ENCODE data around the gene STOM.

Gene STOM

GRCh38 chr9:121345070-121345469, 25.0 kb downstream of the STOM start:
- H3K9me3 ChIP-seq (ENCODE audit: control insufficient read depth, insufficient read depth, low read depth, low read length): no peaks in the 10 kb centered on the region
- TF ChIP-seq ZNF280C (tag by site-specific recombination; IDR thresholded peaks at IDR 0.05) (no peak), ZNF274 (IDR thresholded peaks at IDR 0.05; ENCODE audit: low read length) (no peak), ZNF274 (tag by site-specific recombination; IDR thresholded peaks at IDR 0.05; ENCODE audit: borderline replicate concordance) (no peak), ZNF704 (tag by site-specific recombination; IDR thresholded peaks at IDR 0.05) (no peak), GLIS1 (tag by site-specific recombination; IDR thresholded peaks at IDR 0.05) (no peak), ZNF354C (tag by site-specific recombination; IDR thresholded peaks at IDR 0.05; ENCODE audit: borderline replicate concordance, low read depth) (no peak), ZNF549 (tag by site-specific recombination; IDR thresholded peaks at IDR 0.05) (no peak), ZNF654 (tag by site-specific recombination; IDR thresholded peaks at IDR 0.05; ENCODE audit: low read depth) (no peak), PRDM1 (tag by site-specific recombination; IDR thresholded peaks at IDR 0.05) (no peak), OSR2 (tag by site-specific recombination; IDR thresholded peaks at IDR 0.05) (no peak), ZBTB20 (tag by site-specific recombination; IDR thresholded peaks at IDR 0.05) (no peak), ZNF529 (tag by site-specific recombination; IDR thresholded peaks at IDR 0.05; ENCODE audit: insufficient replicate concordance) (no peak), ZNF248 (tag by site-specific recombination; IDR thresholded peaks at IDR 0.05) (no peak), IKZF3 (tag by site-specific recombination; IDR thresholded peaks at IDR 0.05) (no peak), HOXA7 (CRISPR knock-in tag; IDR thresholded peaks at IDR 0.05; ENCODE audit: borderline replicate concordance) (no peak), ZNF473 (tag by site-specific recombination; IDR thresholded peaks at IDR 0.05) (no peak), ZNF658 (tag by site-specific recombination; IDR thresholded peaks at IDR 0.05) (no peak), ZNF513 (tag by site-specific recombination; IDR thresholded peaks at IDR 0.05) (no peak), TCF7L2 (IDR thresholded peaks at IDR 0.05; ENCODE audit: borderline replicate concordance, low read depth, low read length) (no peak), ZNF660 (tag by site-specific recombination; IDR thresholded peaks at IDR 0.05) (no peak)
- TF ChIP-seq, protein P1, sequence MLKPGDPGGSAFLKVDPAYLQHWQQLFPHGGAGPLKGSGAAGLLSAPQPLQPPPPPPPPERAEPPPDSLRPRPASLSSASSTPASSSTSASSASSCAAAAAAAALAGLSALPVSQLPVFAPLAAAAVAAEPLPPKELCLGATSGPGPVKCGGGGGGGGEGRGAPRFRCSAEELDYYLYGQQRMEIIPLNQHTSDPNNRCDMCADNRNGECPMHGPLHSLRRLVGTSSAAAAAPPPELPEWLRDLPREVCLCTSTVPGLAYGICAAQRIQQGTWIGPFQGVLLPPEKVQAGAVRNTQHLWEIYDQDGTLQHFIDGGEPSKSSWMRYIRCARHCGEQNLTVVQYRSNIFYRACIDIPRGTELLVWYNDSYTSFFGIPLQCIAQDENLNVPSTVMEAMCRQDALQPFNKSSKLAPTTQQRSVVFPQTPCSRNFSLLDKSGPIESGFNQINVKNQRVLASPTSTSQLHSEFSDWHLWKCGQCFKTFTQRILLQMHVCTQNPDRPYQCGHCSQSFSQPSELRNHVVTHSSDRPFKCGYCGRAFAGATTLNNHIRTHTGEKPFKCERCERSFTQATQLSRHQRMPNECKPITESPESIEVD (tag by site-specific recombination; IDR thresholded peaks at IDR 0.05): no peak
- H3K4me3 ChIP-seq (ENCODE audit: low read depth, low read length): no peak overlapping the region
- H3K4me1 ChIP-seq (ENCODE audit: control insufficient read depth, insufficient read depth, low read length): no peaks in the 10 kb centered on the region
- H3K27ac ChIP-seq (ENCODE audit: extremely low read depth, low read depth, low read length): no peak overlapping the region
- peaks cover 0 to 36% of the 10 kb centered on the region in 2 experiments; a peak in 1 of 3 replicates for H3K36me3 ChIP-seq (ENCODE audit: control insufficient read depth in 2 of 2, insufficient read depth in 1 of 2, low read length in 2 of 2)
- POLR2A ChIA-PET: no interaction called here
- CTCF ChIA-PET: interaction anchor here (1.3 to 2.5 kb wide), 3 partner anchors 13 to 67 kb away, joined by 4 to 15 read pairs (median 4); no protein-coding TSS in a partner anchor
